SK-N-SH (cell line): Measurements from ENCODE around the gene HLA-DRB1. TPM values are rescaled to one million over a fixed set of nuclear protein-coding genes. Genes with fewer than 3 reads are reported as not detected.

Experiments
- CTCF ChIA-PET: fragments of 300-600, 350-600 bp; formaldehyde crosslinking; extraction: SDS; loops from one replicate; lab custom pipeline; 2021; lab: Yijun Ruan, JAX
- POLR2A ChIA-PET: fragments of 350-600 bp; sonication (Branson Sonifier 250); formaldehyde crosslinking; extraction: SDS; loops from one replicate; lab custom pipeline; 2020; ENCODE audit warnings: antibody characterized with exemption, inconsistent platforms; lab: Yijun Ruan, JAX
- DNase-seq: peaks from one replicate; pipeline ENCODE4 v3.0.0; 2012
- H2AFZ ChIP-seq: fragments of 200-600 bp; sonication (generic); 2 replicates; pipeline ENCODE4 v1.8.1; 2016; ENCODE audit warnings: antibody characterized with exemption, mild to moderate bottlenecking, low read depth
- H3F3A ChIP-seq: fragments of 200-600 bp; sonication (generic); replicated peaks from 2 replicates; pipeline ENCODE3; 2016; ENCODE audit warnings: antibody characterized with exemption, mild to moderate bottlenecking; ENCODE audit not compliant: insufficient read depth
- H3K27ac ChIP-seq, 2 experiments: fragments of 200-500 bp in 1 of 2; fragments of 200-600 bp in 1 of 2; sonication (Bioruptor generic) in 1 of 2; sonication (generic), shearing (Covaris generic) in 1 of 2; 2 replicates each; pipeline versions ENCODE4 v1.5.1 to v1.6.1; 2014 to 2016; ENCODE audit warnings: low read depth in 2 of 2, inconsistent platforms in 1 of 2, low read length in 1 of 2, mild to moderate bottlenecking in 1 of 2, mixed read lengths in 1 of 2
- H3K27me3 ChIP-seq: fragments of 200-600 bp; sonication (generic), shearing (Covaris generic); 2 replicates; pipeline ENCODE4 v1.6.1; 2016; ENCODE audit warnings: mixed run types; ENCODE audit not compliant: insufficient read depth
- H3K36me3 ChIP-seq, 2 experiments: fragments of 200-500 bp in 1 of 2; fragments of 200-600 bp in 1 of 2; sonication (Bioruptor generic) in 1 of 2; sonication (generic) in 1 of 2; replicated peaks in 1 of 2; 2 replicates each; pipeline versions ENCODE3 to v1.5.1; 2014 to 2016; ENCODE audit warnings: low read length in 1 of 2, mild to moderate bottlenecking in 1 of 2; ENCODE audit not compliant: insufficient read depth in 2 of 2, control insufficient read depth in 1 of 2
- H3K4me1 ChIP-seq, 2 experiments: fragments of 200-500 bp in 1 of 2; fragments of 200-600 bp in 1 of 2; sonication (Bioruptor generic) in 1 of 2; sonication (generic), shearing (Covaris generic) in 1 of 2; 2 replicates each; pipeline versions ENCODE4 v1.5.1 to v1.6.1; 2014 to 2016; ENCODE audit warnings: low read depth in 1 of 2, low read length in 1 of 2, mixed run types in 1 of 2; ENCODE audit not compliant: insufficient read depth in 2 of 2, control insufficient read depth in 1 of 2
- H3K4me2 ChIP-seq: fragments of 200-600 bp; sonication (generic), shearing (Covaris generic); 2 replicates; pipeline ENCODE4 v1.6.1; 2017; ENCODE audit warnings: mixed run types
- H3K4me3 ChIP-seq, 2 experiments: fragments of 200-500 bp in 1 of 2; fragments of 200-600 bp in 1 of 2; sonication (Bioruptor generic) in 1 of 2; sonication (generic), shearing (Covaris generic) in 1 of 2; 2 replicates each; pipeline versions ENCODE4 v1.5.1 to v1.8.1; 2014 to 2016; ENCODE audit warnings: low read depth in 2 of 2, inconsistent platforms in 1 of 2, low read length in 1 of 2, mild to moderate bottlenecking in 1 of 2, mixed read lengths in 1 of 2, moderate library complexity in 1 of 2
- H3K79me2 ChIP-seq: fragments of 200-600 bp; sonication (generic); 2 replicates; pipeline ENCODE4 v1.8.1; 2017; ENCODE audit warnings: mild to moderate bottlenecking; ENCODE audit not compliant: insufficient read depth
- H3K9ac ChIP-seq: fragments of 200-600 bp; sonication (generic); 2 replicates; pipeline ENCODE4 v1.6.1; 2017; ENCODE audit warnings: mixed run types
- H3K9me2 ChIP-seq: fragments of 200-600 bp; sonication (generic); 2 replicates; pipeline ENCODE4 v1.6.1; 2017; ENCODE audit warnings: mixed run types
- H3K9me3 ChIP-seq: fragments of 200-600 bp; sonication (generic); 2 replicates; pipeline ENCODE4 v1.6.1; 2017; ENCODE audit warnings: mixed run types, mild to moderate bottlenecking, moderate library complexity
- H4K20me1 ChIP-seq: fragments of 200-600 bp; sonication (generic); 2 replicates; pipeline ENCODE4 v1.6.1; 2017; ENCODE audit warnings: mild to moderate bottlenecking, mixed run types; ENCODE audit not compliant: insufficient read depth
- CHD2 ChIP-seq: fragments of 150-350 bp; IDR thresholded peaks from 2 replicates; pipeline ENCODE4 v1.6.1; 2018; ENCODE audit warnings: low read length; ENCODE audit not compliant: partially characterized antibody
- EP300 ChIP-seq, 2 experiments: IDR thresholded peaks; 2 replicates each; pipeline versions ENCODE4 v1.4.0 to v1.6.1; 2012; ENCODE audit warnings: borderline replicate concordance in 1 of 2, low read depth in 1 of 2, low read length in 1 of 2
- EZH2phosphoT487 ChIP-seq: fragments of 200-600 bp; sonication (generic); IDR thresholded peaks from 2 replicates; pipeline ENCODE4 v1.6.1; 2017; ENCODE audit warnings: low read depth, mixed run types, mild to moderate bottlenecking, antibody characterized with exemption, moderate library complexity, borderline replicate concordance
- FOXJ3 ChIP-seq: sonication (generic); formaldehyde crosslinking; IDR thresholded peaks from 2 replicates; pipeline ENCODE4 v1.5.1; 2020; ENCODE audit warnings: mild to moderate bottlenecking, missing genetic modification reagents
- GABPA ChIP-seq: IDR thresholded peaks from 2 replicates; pipeline ENCODE4 v1.4.0; 2012; ENCODE audit warnings: low read depth, mild to moderate bottlenecking
- GATA2 ChIP-seq: sonication (generic); formaldehyde crosslinking; IDR thresholded peaks from 2 replicates; pipeline ENCODE4 v1.5.0; 2020; ENCODE audit warnings: mild to moderate bottlenecking, missing genetic modification reagents
- MXI1 ChIP-seq: IDR thresholded peaks from 2 replicates; pipeline ENCODE4 v1.6.1; 2012; ENCODE audit warnings: mild to moderate bottlenecking, low read depth, low read length, improper control_type of control experiment
- NFIC ChIP-seq: IDR thresholded peaks from 2 replicates; pipeline ENCODE4 v1.4.0; 2012; ENCODE audit warnings: borderline replicate concordance
- POLR2AphosphoS5 ChIP-seq: IDR thresholded peaks from 2 replicates; pipeline ENCODE4 v1.6.1; 2012; ENCODE audit warnings: low read depth, low read length
- SIN3A ChIP-seq: IDR thresholded peaks from 2 replicates; pipeline ENCODE4 v1.6.1; 2012; ENCODE audit warnings: low read depth, mild to moderate bottlenecking, low read length, moderate library complexity, borderline replicate concordance
- TAF1 ChIP-seq: IDR thresholded peaks from 2 replicates; pipeline ENCODE4 v1.6.1; 2012; ENCODE audit warnings: low read depth, mild to moderate bottlenecking, low read length, moderate library complexity, borderline replicate concordance
- TCF12 ChIP-seq: IDR thresholded peaks from 2 replicates; pipeline ENCODE4 v1.4.0; 2012
- YY1 ChIP-seq: IDR thresholded peaks from 2 replicates; pipeline ENCODE4 v1.4.0; 2012; ENCODE audit warnings: low read depth, mild to moderate bottlenecking
- ZBTB33 ChIP-seq: IDR thresholded peaks from 2 replicates; pipeline ENCODE4 v1.4.0; 2012; ENCODE audit warnings: low read depth, borderline replicate concordance
- WGBS: methylation state at CpG from one replicate; pipeline ENCODE4 v1.1.6; 2017; ENCODE audit warnings: low lambda C conversion rate; 5-methylcytosine and 5-hydroxymethylcytosine counted together
- polyA plus RNA-seq, 3 experiments: library from polyadenylated mRNA; depleted of rRNA; stranded (reverse); fragments of >200 nt; gene quantifications; 2 replicates each; pipeline ENCODE4 v1.2.3, GENCODE V29; 2012
- TF ChIP-seq, protein P1 (sequence below): IDR thresholded peaks from 2 replicates; pipeline ENCODE4; 2012
- TF ChIP-seq, protein P2 (sequence below): fragments of 150-350 bp; IDR thresholded peaks from 2 replicates; pipeline ENCODE4 v1.6.1; 2017; ENCODE audit warnings: antibody characterized with exemption, low read length, low read depth, borderline replicate concordance

Gene HLA-DRB1
- polyA plus RNA-seq, 1 of the 3 experiments (the other 2 are of a cell fraction): not detected

DNA sequence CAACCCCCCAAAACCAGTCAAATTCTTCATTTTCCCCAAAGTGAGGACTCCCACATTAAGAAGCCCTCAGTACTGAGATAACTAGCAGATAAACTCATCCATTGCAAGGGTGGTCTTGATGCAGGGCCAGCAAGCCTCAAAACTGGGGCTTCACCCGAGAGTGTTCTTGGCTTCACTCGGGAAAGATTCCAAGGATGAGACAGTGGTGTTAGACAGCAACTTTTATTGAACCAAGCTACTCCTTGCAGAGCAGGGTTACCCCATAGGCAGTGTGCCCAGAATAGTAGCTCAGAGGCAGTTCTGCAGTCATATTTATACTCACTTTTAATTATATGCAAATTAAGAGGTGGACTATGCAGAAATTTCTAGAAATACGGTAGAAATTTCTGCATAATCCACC is 31.7 kb upstream of the HLA-DRB1 start:
- H3K9me3 ChIP-seq: no peaks in the 10 kb centered on the region
- WGBS: 0% methylated on average over 3 of the region's 3 CpGs
- H3K4me1 ChIP-seq: no peaks in the 10 kb centered on the region
- DNase-seq: no peak
- H2AFZ ChIP-seq: no peak overlapping the region
- H3F3A ChIP-seq: no peaks in the 10 kb centered on the region
- H4K20me1 ChIP-seq: no peaks in the 10 kb centered on the region
- H3K4me2 ChIP-seq: no peak overlapping the region
- no peaks in the 10 kb centered on the region for H3K9me2 ChIP-seq
- ChIA-PET POLR2A (no interaction called here), CTCF (interaction anchor here (0.6 to 1.1 kb wide), 2 partner anchors 79 to 189 kb away, joined by 3 to 4 read pairs; no protein-coding TSS in a partner anchor)
- no peaks in the 10 kb centered on the region for H3K79me2 ChIP-seq
- no peaks in the 10 kb centered on the region for H3K27me3 ChIP-seq
- no peak overlapping the region for H3K27ac ChIP-seq
- no peak overlapping the region for H3K4me3 ChIP-seq
- no peaks in the 10 kb centered on the region for H3K36me3 ChIP-seq
- no peak for TF ChIP-seq EP300 (IDR thresholded peaks at IDR 0.05; ENCODE audit: borderline replicate concordance in 1 of 2, low read depth in 1 of 2, low read length in 1 of 2)
- TF ChIP-seq NFIC: no peak
- TF ChIP-seq, protein P1, sequence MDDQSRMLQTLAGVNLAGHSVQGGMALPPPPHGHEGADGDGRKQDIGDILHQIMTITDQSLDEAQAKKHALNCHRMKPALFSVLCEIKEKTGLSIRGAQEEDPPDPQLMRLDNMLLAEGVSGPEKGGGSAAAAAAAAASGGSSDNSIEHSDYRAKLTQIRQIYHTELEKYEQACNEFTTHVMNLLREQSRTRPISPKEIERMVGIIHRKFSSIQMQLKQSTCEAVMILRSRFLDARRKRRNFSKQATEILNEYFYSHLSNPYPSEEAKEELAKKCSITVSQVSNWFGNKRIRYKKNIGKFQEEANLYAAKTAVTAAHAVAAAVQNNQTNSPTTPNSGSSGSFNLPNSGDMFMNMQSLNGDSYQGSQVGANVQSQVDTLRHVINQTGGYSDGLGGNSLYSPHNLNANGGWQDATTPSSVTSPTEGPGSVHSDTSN: no peak
- TF ChIP-seq SIN3A: no peak
- no peak for TF ChIP-seq POLR2AphosphoS5
- no peak for TF ChIP-seq CHD2
- TF ChIP-seq GATA2: no peak
- TF ChIP-seq FOXJ3 (CRISPR knock-in tag): no peak
- TF ChIP-seq TCF12: no peak
- no peak for TF ChIP-seq MXI1
- TF ChIP-seq, protein P2, sequence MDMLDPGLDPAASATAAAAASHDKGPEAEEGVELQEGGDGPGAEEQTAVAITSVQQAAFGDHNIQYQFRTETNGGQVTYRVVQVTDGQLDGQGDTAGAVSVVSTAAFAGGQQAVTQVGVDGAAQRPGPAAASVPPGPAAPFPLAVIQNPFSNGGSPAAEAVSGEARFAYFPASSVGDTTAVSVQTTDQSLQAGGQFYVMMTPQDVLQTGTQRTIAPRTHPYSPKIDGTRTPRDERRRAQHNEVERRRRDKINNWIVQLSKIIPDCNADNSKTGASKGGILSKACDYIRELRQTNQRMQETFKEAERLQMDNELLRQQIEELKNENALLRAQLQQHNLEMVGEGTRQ: no peak
- no peak for TF ChIP-seq EZH2phosphoT487
- TF ChIP-seq TAF1: no peak
- TF ChIP-seq YY1: no peak
- TF ChIP-seq GABPA: no peak
- TF ChIP-seq ZBTB33: no peak
- H3K9ac ChIP-seq: no peak overlapping the region
